Cardiac septum (tissue), 1 donor: ENCODE results near the gene HOXB2. TPM values are rescaled to one million over a fixed set of nuclear protein-coding genes. Genes with fewer than 3 reads are reported as not detected.

Source experiments
- DNase-seq: peaks from one replicate; pipeline ENCODE4 v3.0.0-alpha.2; 2020; ENCODE audit warnings: low spot score
- intact Hi-C: fragments of 100-400 bp; cut with DNase I; formaldehyde crosslinking; loops from one replicate; pipeline ENCODE4 v1.14.0; 2022
- total RNA-seq: library from RNA; stranded (reverse); fragmentation: NEBNext Ultra II Directional; extraction: Animal tissue kit (Norgen Biotek cat#: 25700); gene quantifications from one replicate; pipeline ENCODE4 v1.2.1, GENCODE V29; 2021
- donor health status: DM: no; HTN: no; CAD: no.

Gene HOXB2
- total RNA-seq, 1 donor from 2014 or later = 4.9 TPM

DNA sequence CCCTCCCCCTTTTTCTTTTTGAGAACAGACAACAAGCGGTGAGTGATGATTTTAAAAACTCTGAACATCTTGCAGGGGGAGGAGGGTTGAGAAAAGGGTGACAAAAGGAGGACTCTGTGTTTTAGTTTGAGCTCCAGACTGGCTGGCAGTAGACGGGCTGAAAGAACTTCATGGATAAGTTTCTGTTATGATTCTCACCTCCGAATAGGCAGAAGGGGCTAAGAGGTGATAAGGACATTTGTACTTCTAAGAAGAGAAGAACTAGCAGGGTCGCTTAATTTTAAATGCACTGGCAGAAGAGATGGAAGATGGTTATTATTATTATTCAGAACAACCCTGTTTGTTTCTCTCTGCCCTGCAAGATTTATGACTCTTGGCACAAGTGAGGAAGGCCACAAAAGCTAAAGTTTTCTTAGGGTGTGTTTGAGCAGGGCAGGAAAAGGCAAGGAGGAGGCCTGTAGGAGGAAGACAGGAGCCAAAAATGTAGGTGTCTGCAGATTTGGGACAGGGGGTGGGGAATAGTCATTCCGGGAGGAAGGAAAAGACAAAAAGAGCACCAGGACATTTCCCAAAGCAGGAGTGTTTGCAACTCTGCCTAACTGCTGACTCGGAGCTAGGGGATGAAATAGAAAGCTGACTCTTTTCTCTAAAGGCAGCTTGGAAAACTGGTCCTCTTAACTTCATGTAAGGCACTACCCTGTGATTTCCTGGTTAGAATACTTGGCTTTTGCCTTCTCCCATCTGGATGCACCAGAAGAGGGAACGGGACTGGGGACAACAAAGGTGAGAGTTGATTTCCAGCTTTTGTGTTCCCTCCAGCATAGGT lies 11.9 kb upstream of the HOXB2 start:
- intact Hi-C loops = no loop called here
- peak; percentile 6 for DNase-seq

DNA sequence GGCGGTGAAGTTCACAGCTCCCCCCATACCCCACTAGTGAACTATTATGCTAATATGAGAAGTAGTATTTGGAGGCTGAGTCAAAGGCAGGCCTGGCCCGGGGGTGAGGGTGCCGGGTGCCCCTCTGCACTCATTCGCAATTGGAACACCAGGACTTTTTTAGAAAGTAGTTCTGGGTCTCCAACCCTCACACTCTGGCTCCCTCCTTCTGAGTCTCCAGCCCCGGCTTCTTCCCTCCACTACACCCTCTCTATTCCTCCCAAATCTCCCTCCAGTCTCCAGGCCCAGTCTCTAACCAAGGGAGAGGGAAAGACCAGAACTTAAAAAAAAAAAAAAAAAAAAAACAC lies 11.3 kb upstream of the HOXB2 start:
- peak; percentile 55 for DNase-seq
- intact Hi-C loops = no loop called here

GRCh38 chr17:48555258-48556228 lies 10.6 kb upstream of the HOXB2 start:
- DNase-seq = peak; percentile 43
- intact Hi-C loops = no loop called here

- DNase-seq = no peak
- intact Hi-C loops = no loop called here
These were observed 9.7 kb upstream of the HOXB2 start for GRCh38 chr17:48554412-48555257.

- intact Hi-C loops = no loop called here
- no peak for DNase-seq
These were observed 8.9 kb upstream of the HOXB2 start for GRCh38 chr17:48553826-48554225.

DNA sequence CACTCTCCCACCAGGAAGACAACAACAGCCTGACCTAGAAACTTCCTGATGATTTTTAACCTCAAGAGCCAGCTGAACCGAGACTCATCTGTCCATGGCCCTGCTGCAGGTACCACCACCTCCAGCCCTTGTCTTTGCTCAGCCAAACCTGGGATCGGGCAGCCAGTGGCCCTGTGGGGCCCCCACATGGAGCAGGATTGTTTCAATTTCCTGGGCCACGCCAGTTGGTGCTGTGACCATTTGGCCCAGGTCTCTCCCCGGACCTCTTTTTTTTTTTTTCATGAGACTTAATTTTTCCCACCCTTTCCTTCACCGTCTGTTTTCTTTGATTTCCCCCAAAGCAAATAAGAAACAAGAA lies 8.3 kb upstream of the HOXB2 start:
- DNase-seq = peak; percentile 38
- intact Hi-C loops = no loop called here

GRCh38 chr17:48552466-48553189 lies 7.7 kb upstream of the HOXB2 start:
- intact Hi-C loops = no loop called here
- no peak for DNase-seq

DNA sequence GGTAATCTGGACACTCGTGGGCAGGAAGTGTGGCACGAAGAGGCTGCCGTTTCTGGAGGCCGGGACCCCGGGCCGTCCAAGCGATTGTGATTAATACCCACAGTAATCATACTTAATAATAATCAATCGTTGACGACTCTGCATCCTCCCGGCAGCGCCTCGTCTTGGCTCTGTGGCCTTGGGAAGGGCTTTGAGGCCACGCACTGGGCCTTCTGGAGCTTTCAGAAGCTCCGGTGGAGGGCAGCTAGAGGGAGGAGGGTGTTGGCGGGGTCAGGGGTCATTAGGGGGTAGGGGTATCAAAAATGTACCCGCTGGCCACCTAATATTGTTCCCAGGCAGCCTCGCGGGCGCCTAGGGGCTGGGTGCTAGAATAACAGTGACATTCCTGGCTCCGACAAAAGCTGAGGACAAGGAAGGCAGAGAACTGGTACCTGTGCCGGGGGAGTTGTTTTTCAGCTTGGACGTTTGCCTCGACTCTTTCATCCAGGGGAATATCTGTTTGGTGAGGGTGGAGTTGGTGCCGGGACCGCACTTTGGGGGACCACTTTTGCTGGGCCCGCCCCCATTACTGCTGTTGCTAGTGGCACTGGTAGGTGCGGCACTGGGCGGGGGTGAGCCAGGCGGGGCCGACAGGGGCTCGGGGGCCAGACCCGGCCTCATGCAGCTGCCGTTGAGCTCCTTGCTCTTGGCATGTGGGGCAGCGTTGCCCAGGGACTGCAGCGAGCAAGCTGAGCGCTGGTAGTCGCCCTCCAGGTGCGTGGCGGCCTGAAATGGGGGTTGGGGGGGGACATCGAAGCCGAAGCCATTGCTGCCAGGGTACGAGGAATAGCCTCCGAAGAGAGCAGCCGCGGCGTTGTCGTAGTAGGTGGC lies 6.9 kb upstream of the HOXB2 start:
- DNase-seq = peak; percentile 67
- intact Hi-C loops = no loop called here

- no peak for DNase-seq
- intact Hi-C loops = no loop called here
These were observed 6.3 kb upstream of the HOXB2 start for GRCh38 chr17:48551214-48551555.

- DNase-seq = peak; percentile 47
- intact Hi-C loops = no loop called here
These were observed 5.7 kb upstream of the HOXB2 start for GRCh38 chr17:48550502-48551213.

- no peak for DNase-seq
- intact Hi-C loops = loop anchor here (10.0 kb wide), 1 partner anchor 505 kb away; the partner anchor contains the start of gene NFE2L1
These were observed 5.1 kb upstream of the HOXB2 start for GRCh38 chr17:48549914-48550501.

DNA sequence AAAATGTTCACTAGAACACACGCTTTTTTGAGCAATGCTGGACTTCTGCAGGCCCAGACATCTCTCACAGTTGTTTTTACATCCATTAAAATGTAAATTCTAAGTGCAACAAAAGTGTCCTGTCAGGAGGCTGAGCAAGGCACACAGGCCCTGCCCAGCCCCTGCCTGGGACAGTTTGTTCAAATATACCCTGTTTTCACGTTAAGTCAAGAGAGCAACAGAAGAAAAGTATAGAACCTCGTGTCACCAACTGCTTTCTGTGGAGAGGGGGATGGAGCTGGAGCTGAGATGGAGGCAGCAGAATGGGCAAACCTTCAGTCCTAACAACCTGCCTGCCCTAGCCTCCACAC lies 4.3 kb upstream of the HOXB2 start:
- no peak for DNase-seq
- intact Hi-C loops = loop anchor here (10.0 kb wide), 1 partner anchor 504 kb away; the partner anchor contains the start of gene NFE2L1

GRCh38 chr17:48548523-48549280 lies 3.8 kb upstream of the HOXB2 start:
- intact Hi-C loops = loop anchor here (10.0 kb wide), 1 partner anchor 504 kb away; the partner anchor contains the start of gene NFE2L1
- no peak for DNase-seq

DNA sequence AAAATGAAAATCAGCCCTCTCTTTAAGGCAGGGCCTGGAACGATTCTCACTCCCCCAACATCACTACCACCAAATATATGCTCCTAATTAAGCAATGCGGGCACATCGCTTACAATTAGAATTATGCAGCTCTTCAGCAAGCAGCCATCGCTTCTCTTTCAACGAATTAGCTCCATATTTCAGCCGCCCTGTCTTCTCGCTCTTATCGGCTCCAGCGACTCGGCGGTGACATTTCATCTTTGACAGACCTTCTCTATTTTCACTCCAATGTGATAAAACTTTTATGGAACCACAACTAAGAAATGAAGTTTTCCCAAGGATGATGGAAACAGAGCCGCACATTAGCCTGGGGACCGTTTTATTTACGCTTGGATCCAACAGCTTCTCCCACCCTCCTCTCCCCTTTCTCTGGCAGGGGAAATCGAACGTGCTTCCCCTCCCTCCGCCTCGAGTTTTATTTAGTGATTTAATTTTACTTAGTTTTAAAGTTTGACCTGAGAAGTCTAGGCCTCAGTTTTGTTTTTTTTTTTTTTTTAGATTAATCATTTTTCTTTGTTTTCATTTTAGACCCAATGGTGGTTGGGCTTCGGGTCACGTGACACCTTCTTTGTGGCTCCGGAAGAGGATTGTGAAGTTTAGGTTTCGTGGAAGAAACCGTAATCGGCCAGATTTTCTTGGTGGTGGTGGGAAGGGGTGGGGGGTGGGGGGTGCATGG lies 3.1 kb upstream of the HOXB2 start:
- intact Hi-C loops = loop anchor here (10.0 kb wide), 1 partner anchor 503 kb away; the partner anchor contains the start of gene NFE2L1
- peak; percentile 67 for DNase-seq

GRCh38 chr17:48546924-48547807 lies 2.3 kb upstream of the HOXB2 start:
- intact Hi-C loops = loop anchor here (10.0 kb wide), 1 partner anchor 502 kb away; the partner anchor contains the start of gene NFE2L1
- peak; percentile 43 for DNase-seq
